Stimulated activated CD4-positive, alpha-beta T cell treated with anti-CD3 and anti-CD28 coated beads, Interleukin-12 subunit alpha, Interleukin-12 subunit beta, amount 100 ng/mL, for 48 hours (primary cell): Measurements from ENCODE around the gene ZNF174.

Experiments
- DNase-seq, 3 donors: peaks; one replicate each; pipeline ENCODE4 v3.0.0-alpha.2; 2020; ENCODE audit warnings: low read depth in 2 of 3, low spot score in 1 of 3

Gene ZNF174

GRCh38 chr16:3400779-3401688 lies at the start of gene ZNF174, which contains the start of gene ZSCAN32:
Gene ZNF174 (plus strand): TSS chr16:3401215. CDS start chr16:3402005, 790 bp downstream.
Gene ZSCAN32 (minus strand): TSS chr16:3401004. CDS start chr16:3397557, 3,447 bp downstream.
- DNase-seq = peak; percentile 97 to 99 (median 99)

DNA sequence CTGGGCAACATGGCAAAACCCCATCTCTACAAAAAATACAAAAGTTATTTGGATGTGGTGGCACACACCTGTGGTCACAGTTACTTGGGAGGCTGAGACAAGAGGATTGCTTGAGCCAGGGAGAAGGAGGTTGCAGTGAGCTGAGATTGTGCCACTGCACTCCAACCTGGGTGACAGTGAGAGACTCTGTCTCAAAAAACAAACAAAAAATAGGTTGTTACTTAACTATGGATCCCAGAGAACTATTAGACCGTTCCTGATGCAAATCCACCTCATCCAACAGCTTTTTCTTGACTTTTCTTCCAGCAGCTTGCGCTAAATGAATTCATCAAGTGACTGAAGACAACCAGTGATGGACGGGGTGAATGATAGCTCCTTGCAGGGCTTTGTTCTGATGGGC lies 45.4 kb upstream of the ZNF174 start, which contains the start of gene OR2C1:
OR2C1 (plus strand) TSS at position 301 of the 400 bp plus-strand sequence; CDS start at position 353, 52 bp downstream.
- DNase-seq = no peak

DNA sequence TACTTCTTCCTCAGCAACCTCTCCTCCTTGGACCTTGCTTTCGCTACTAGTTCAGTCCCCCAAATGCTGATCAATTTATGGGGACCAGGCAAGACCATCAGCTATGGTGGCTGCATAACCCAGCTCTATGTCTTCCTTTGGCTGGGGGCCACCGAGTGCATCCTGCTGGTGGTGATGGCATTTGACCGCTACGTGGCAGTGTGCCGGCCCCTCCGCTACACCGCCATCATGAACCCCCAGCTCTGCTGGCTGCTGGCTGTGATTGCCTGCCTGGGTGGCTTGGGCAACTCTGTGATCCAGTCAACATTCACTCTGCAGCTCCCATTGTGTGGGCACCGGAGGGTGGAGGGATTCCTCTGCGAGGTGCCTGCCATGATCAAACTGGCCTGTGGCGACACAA lies 44.9 kb upstream of the ZNF174 start:
- DNase-seq = no peak

- no peak for DNase-seq
Measured at GRCh38 chr16:3358871-3359270, 42.1 kb upstream of the ZNF174 start.

- no peak for DNase-seq
Measured at GRCh38 chr16:3362931-3363330, 38.1 kb upstream of the ZNF174 start.

DNA sequence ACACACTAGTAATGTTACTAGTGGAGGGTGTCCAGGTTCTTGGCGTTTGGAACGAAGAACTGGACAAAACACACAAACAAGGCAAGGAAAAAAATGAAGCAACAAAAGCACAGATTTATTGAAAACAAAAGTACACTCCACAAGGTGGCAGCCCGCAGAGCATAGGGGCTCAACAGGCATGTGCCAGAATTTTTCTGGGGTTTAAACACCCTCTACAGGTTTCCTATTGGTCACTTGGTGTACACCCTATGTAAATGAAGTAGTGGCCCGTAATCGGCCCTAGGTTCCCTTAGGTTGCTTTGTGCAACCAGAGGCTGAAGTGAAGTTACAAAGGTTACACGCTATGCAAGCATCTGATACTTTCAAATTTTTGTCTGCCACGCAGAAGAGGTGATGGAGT lies 37.2 kb upstream of the ZNF174 start:
- no peak for DNase-seq

- DNase-seq = peak; percentile 74 to 84 (median 82)
Measured at GRCh38 chr16:3364774-3365427, 36.1 kb upstream of the ZNF174 start.

GRCh38 chr16:3369073-3369472 lies 31.9 kb upstream of the ZNF174 start:
- DNase-seq = no peak

DNA sequence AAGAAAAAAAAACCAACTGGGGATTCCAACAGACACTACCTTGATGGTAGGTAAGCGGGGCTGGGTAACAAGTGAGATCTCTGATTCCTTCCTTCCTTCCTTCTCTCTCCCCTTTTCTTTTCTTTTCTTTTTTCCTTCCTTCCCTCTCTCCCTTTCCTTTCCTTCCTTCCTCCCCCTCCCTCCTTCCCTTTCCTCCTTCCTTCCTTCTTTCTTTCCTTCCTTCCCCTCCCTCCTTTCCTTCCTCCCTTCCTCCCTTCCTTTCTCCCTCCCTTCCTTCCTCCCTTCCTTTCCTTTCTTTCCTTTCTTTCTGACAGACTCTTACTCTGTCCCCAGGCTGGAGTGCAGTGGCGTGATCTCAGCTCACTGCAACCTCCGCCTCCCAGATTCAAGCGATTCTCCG lies 25.3 kb upstream of the ZNF174 start:
- no peak for DNase-seq

DNA sequence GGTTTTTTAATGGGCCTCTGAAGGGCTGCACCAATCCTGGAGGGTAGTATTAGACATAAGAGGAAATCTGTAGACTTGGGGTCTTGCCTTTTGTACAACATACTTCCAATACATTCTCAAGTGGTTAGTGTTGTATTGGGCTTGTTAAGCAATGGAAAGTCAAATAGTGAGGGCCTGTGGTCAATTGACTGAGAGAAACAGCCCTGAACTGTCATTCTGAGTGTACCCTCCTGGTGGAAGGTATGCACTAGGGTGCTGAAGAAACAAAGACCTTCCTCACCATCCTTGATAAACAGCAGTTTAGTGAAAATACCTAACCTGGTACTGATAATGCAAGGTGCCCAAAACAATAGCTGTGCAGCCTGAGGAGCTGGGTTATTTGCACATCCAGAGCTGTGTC lies 23.1 kb upstream of the ZNF174 start:
- no peak for DNase-seq

DNA sequence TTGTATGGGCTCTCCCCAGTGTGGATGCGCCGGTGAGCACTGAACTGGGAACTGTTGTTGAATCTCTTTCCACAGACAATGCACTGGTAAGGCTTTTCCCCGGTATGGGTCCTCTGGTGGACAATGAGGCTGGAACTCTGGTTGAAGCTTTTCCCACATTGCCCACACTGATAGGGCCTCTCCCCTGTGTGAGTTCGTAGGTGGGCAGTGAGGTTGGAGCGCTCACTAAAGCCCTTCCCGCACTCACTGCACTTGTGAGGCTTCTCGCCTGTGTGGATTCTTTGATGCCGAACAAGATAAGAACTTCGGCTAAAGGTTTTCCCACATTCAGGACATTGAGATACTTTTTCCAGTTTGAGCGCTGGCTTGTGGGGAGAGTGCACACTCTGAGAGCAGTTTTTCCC lies 18.0 kb upstream of the ZNF174 start:
- DNase-seq = no peak

DNA sequence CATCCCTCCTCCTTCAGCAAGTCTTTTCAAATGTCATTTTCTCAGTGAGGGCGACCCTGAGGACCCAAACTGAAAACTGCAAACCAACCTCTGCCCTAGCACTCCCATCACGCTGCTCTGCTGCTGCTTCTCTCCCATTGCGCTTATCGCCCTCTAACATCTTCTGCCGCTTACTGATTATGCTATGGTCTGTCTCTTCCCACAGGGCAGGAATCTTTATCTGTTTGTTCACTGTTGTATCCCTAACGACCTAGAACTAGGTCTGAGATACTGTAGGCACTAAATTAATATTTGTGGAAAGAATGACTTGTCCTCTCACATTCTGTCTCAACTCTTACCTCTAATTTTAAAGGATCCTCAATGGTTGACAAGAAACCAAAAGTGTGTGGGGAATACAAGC lies 12.7 kb upstream of the ZNF174 start:
- no peak for DNase-seq

DNA sequence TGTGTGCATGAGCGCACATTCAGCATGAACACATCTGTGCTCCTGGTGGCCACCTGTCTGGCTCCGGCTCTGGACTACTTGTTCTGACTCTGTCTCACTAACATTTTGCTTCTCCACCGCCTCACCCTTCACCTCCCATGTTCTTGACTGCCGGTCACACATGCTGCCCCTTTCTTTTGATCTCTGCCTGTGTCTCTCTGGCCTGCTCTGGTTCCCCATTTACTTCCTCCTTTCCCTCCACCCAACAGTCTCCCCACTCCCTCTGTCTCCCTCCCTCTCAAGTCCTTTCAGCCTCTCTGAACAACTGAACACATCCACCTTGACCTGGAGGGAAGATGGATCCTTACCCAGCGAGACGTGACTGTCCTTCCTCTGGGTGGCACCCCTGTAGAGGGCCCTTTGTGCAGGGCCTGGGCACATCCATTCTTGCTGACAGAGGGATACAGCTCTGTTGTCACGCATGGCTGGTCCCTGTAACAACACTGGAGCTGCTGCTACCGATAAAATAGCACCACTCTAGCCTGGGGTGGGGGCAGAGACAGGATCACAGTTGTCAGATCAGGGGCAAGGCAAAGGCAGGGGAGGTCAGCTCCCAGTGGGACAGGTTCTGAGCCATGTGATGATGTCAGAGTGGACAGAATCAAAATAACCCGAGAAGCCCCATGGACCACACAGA lies 11.2 kb upstream of the ZNF174 start:
- DNase-seq = no peak

DNA sequence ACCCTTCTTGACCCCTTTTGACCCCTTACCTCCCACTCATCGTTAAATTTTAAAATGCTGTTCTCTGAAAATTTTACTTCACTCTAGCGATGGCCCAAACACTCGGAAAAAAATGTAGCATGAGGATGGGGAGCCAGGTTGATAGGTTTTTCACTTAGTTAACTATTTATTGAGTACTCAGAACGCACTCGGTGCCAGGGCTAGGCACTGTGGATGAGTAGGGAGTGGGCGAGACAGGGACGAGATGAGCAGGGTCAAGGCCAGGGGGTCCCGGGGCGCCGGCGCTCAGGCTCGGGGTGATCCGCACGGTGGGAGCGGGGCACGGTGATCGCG lies 603 bp upstream of the ZNF174 start:
- DNase-seq = no peak

DNA sequence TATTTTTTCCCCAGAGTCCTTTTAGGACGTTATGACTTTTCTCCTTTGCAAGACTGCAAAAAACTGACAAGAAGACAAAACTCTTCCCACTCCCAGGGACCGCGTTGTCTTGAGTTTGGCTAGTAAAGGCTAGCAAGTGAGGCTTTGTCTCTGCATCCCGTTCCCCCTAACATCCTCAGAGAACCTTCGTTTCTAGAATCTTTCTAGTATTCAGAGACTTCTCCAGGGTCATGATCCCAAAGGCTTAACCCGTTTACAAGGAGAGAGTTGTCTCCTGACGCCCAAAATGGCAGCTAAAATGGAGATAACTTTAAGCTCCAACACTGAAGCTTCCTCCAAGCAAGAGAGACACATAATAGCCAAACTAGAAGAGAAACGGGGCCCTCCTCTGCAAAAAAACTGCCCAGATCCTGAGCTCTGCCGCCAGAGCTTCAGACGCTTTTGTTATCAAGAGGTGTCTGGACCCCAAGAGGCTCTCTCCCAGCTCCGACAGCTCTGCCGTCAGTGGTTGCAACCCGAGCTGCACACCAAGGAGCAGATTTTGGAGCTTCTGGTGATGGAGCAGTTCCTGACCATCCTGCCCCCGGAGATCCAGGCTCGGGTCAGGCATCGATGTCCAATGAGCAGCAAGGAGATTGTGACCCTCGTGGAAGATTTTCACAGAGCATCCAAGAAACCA lies 843 bp downstream of the ZNF174 start:
- no peak for DNase-seq

DNA sequence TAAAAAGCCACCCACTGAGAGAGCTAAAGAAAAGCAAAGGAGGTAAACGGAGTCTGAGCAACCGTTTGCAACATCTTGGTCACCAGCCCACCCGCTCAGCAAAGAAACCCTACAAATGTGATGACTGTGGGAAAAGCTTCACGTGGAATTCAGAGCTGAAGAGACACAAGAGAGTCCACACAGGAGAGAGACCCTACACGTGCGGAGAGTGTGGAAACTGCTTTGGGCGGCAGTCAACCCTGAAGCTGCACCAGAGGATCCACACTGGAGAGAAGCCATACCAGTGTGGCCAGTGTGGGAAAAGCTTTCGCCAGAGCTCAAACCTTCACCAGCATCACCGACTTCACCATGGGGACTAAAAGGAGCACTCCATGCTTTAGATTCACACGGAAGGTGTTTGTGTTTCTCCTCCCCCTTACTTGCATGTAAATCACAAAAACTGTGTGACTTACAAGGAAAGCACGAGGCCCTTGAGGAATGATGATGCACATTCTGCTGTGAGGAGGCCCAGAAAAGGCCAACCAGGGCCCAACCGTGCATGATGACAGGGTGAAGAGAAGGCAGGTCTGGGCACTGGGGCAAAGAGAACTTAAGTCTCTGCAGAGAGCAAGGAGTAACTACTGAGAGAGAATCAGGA lies 7.7 kb downstream of the ZNF174 start:
- DNase-seq = no peak

- DNase-seq = no peak
Measured at GRCh38 chr16:3413730-3414379, 12.8 kb downstream of the ZNF174 start.

DNA sequence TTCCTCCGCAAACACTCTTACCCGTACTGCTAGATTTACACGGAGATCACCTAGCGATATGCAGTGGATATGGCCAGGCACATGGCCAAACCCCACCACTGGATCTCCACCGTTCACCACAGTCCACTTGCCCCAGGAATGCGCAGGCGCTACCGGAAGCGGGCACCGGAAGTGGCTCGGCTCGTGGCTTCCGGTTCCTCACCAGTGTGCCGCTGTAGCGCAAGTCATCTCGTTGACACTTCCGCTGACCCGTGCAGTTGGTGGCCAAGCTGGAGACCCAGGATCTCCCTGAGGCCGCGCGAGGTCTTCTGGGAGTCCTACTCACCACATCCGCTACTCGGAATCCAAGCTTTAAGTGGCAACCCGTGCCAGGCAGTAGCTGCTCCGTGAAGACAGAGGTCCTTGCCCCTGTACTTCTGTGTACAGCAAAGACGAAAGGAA lies 30.8 kb downstream of the ZNF174 start:
- peak; percentile 49 to 60 (median 53) for DNase-seq

DNA sequence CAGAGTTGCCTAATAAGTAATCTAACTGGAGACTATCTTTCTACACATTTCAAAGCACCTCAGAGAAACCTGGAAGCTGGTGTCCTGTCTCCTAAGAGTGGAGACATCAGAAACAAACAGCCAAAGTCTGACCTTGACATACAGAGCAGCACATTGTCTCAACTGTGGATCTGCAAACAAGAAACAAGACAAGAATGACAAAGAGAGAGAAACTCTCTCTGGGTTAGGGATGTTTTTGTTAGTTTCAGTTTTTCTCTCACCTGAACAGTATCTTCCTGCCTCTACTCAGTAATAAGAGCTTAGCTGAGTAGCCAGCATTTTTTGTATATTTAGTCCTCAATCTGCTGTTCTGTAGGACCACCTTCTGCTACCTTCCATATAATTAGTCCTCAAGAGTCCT lies 33.4 kb downstream of the ZNF174 start:
- DNase-seq = no peak

DNA sequence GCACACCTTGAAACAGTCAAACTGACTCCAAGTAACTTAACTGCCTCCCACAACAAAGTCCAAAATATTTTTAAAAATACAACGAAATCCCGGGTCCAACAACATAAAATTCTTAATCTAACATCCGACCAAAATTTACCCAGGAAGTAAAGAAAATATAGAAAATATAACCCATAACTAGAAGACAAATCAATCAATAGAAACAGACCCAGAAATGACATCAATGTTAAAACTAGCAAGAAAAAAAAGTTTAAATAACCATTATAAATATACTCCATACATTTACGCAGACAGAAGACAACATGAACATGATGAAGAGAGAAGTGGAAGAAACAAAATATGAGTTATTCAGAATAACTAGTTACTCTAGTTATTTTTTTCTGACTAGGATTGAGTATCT lies 38.6 kb downstream of the ZNF174 start:
- no peak for DNase-seq
